ENCODE data around the gene BCO1. TPM values are rescaled to one million over a fixed set of nuclear protein-coding genes. Genes with fewer than 3 reads are reported as not detected.

The BCO1 gene
- total and polyA plus RNA-seq, 12 donors: 0.20 to 0.42 TPM; not detected in 10

DNA sequence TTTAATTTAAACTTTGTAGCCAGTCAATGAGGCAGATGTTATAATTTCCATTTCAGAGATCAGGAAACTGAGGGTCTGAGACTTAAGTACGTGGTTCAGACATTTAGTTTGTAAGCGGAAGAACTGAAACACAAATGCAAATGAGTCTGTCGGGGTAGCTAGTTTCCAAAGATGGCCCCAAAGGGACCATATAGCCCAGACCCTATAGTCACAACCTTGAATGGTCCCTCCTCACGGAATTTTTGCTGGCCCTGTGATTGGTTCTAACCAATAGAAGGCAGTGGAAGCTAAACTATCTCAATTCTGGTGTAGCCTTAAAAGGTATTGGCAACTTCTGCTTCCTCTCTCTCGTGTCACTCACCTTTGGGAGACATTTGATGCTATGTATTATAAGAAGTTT, 7.5 kb upstream of the BCO1 start:
- Histone ChIP-seq H3K4me1 (no peaks in the 10 kb centered on the region), H3K36me3 (no peaks in the 10 kb centered on the region), H3K27me3 (no peaks in the 10 kb centered on the region), H3K27ac (no peak overlapping the region), H3K4me3 (no peak overlapping the region), H3K9me3 (no peaks in the 10 kb centered on the region)
- no peak for DNase-seq
- intact Hi-C loops (cut with DNase I): no loop called here
- no peak for ATAC-seq
- TF ChIP-seq, protein P1, sequence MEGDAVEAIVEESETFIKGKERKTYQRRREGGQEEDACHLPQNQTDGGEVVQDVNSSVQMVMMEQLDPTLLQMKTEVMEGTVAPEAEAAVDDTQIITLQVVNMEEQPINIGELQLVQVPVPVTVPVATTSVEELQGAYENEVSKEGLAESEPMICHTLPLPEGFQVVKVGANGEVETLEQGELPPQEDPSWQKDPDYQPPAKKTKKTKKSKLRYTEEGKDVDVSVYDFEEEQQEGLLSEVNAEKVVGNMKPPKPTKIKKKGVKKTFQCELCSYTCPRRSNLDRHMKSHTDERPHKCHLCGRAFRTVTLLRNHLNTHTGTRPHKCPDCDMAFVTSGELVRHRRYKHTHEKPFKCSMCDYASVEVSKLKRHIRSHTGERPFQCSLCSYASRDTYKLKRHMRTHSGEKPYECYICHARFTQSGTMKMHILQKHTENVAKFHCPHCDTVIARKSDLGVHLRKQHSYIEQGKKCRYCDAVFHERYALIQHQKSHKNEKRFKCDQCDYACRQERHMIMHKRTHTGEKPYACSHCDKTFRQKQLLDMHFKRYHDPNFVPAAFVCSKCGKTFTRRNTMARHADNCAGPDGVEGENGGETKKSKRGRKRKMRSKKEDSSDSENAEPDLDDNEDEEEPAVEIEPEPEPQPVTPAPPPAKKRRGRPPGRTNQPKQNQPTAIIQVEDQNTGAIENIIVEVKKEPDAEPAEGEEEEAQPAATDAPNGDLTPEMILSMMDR (IDR thresholded peaks at IDR 0.05): no peak
- 79 to 90% methylated on average over 5 of the region's 5 CpGs for WGBS, 2 donors

DNA sequence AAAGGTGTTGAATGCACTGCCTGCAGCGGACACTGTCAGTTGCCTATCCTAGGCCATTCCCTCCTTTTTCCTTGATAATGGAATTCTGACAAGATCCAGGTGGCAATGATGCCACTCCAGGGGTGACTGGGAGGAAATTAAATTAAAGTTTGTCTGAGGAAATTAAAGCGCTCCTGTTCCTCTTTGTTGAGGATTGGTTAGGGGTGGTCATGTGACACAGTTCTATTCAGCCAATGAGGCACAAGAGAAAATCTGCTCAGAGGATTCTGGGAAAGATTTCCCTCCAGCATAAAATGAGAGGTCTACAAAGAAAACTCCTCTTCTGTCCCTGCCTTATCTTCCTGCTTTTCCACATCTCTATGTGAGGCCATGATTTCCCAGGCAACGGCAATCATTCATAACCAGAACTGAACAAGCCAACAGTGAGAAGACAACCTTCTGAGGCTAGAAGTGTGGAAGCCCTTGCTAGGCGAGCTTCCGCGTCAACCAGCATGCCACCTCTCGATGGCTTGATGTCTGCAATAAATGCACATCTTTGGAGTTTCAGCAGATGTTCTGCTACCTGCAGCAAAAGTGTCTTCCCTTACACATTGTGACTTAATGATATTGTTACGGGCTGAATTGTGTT, 5.6 kb upstream of the BCO1 start:
- ATAC-seq: no peak
- Histone ChIP-seq H3K27ac (no peak overlapping the region), H3K27me3 (no peaks in the 10 kb centered on the region), H3K4me3 (no peak overlapping the region), H3K36me3 (no peaks in the 10 kb centered on the region), H3K4me1 (peaks cover 0 to 5% (median 0%) of the 10 kb centered on the region in 9 donors), H3K9me3 (no peaks in the 10 kb centered on the region)
- no peak for DNase-seq
- TF ChIP-seq, protein P1 (IDR thresholded peaks at IDR 0.05): no peak
- WGBS, 2 donors: 92 to 94% methylated on average over 8 of the region's 8 CpGs
- intact Hi-C loops (cut with DNase I): no loop called here

DNA sequence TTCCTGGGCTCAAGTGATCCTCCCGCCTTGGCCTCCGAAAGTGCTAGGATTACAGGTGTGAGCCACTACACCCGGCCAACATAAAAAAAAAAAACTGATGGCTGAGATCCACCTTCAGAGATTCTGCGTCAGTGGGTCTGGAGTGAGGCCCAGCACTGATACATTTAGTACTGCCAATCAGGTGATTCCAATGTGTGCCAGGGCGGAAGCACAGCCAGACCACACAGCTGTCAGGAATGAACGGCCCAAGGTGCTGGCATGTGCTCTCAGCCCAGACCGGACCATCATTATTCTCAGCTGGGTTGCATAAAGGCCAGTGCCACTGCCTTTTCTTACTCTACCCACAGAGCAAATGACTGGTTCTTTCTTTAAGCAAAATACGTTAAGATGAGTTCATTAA, 1.2 kb upstream of the BCO1 start:
- H3K36me3 ChIP-seq: no peaks in the 10 kb centered on the region
- H3K9me3 ChIP-seq: no peaks in the 10 kb centered on the region
- H3K27ac ChIP-seq: peak overlapping the region in 9 of 10 donors; percentile 27 to 76 (median 55)
- H3K4me1 ChIP-seq: peaks cover 0 to 17% (median 9%) of the 10 kb centered on the region in 9 donors
- 63 to 68% methylated on average over 8 of the region's 8 CpGs for WGBS, 2 donors
- DNase-seq (peak; percentile 66 to 78), ATAC-seq (peak; percentile 89 to 100 (median 98))
- H3K27me3 ChIP-seq: no peaks in the 10 kb centered on the region
- TF ChIP-seq, protein P1 (IDR thresholded peaks at IDR 0.05): no peak
- H3K4me3 ChIP-seq: no peak overlapping the region
- intact Hi-C loops (cut with DNase I): loop anchor here in 1 of 10 donors (1.0 kb wide), 1 partner anchor 14 kb away; no protein-coding TSS in a partner anchor

DNA sequence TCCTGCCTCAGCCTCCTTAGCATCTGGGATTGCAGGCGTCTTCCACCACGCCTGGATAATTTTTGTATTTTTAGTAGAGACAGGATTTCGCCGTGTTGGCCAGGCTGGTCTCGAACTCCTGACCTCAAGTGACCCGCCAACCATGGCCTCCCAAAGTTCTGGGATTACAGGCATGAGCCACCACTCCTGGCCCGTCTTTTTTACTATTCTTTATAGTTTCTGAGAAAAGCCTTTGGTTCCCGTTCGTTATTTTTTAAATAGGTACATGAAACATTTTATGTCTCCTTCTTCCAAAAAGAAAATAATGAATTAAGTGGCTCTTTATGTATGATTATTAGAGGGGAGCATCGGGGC, 570 bp upstream of the BCO1 start:
- no peaks in the 10 kb centered on the region for H3K9me3 ChIP-seq
- TF ChIP-seq, protein P1 (IDR thresholded peaks at IDR 0.05): no peak
- H3K27ac ChIP-seq: peak overlapping the region in 9 of 10 donors; percentile 27 to 76 (median 55)
- ATAC-seq (no peak), DNase-seq (no peak)
- peaks cover 0 to 17% (median 9%) of the 10 kb centered on the region in 9 donors for H3K4me1 ChIP-seq
- WGBS, 2 donors: 79% methylated on average over 10 of the region's 10 CpGs
- intact Hi-C loops (cut with DNase I): loop anchor here in 1 of 10 donors (1.0 kb wide), 1 partner anchor 15 kb away; no protein-coding TSS in a partner anchor
- no peaks in the 10 kb centered on the region for H3K27me3 ChIP-seq
- H3K36me3 ChIP-seq: no peaks in the 10 kb centered on the region
- peak overlapping the region in 3 of 10 donors; percentile 37 to 44 (median 42) for H3K4me3 ChIP-seq
